Esophagus squamous epithelium (tissue), 4 donors: ENCODE data around the gene PDZRN3.

Experiments used
- POLR2A ChIP-seq, 4 donors: fragments of 450-650 bp; IDR thresholded peaks; one replicate each; pipeline ENCODE4 v1.6.1; 2017; ENCODE audit warnings: antibody characterized with exemption in 4 of 4, mild to moderate bottlenecking in 4 of 4, moderate library complexity in 3 of 4
- TF ChIP-seq, protein P1 (sequence below), 6 experiments: fragments of 450-650 bp in 4 of 6; fragments of 200-600 bp in 2 of 6; sonication (generic) in 2 of 6; IDR thresholded peaks; one replicate each; pipeline ENCODE4 v1.5.1; 2016 to 2019; ENCODE audit warnings: antibody characterized with exemption in 6 of 6, mild to moderate bottlenecking in 4 of 6, moderate library complexity in 4 of 6

GRCh38 chr3:73535137-73535536, 89.6 kb downstream of the PDZRN3 start:
- TF ChIP-seq, protein P1, sequence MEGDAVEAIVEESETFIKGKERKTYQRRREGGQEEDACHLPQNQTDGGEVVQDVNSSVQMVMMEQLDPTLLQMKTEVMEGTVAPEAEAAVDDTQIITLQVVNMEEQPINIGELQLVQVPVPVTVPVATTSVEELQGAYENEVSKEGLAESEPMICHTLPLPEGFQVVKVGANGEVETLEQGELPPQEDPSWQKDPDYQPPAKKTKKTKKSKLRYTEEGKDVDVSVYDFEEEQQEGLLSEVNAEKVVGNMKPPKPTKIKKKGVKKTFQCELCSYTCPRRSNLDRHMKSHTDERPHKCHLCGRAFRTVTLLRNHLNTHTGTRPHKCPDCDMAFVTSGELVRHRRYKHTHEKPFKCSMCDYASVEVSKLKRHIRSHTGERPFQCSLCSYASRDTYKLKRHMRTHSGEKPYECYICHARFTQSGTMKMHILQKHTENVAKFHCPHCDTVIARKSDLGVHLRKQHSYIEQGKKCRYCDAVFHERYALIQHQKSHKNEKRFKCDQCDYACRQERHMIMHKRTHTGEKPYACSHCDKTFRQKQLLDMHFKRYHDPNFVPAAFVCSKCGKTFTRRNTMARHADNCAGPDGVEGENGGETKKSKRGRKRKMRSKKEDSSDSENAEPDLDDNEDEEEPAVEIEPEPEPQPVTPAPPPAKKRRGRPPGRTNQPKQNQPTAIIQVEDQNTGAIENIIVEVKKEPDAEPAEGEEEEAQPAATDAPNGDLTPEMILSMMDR (IDR thresholded peaks at IDR 0.05) = no peak
- no peak for TF ChIP-seq POLR2A (IDR thresholded peaks at IDR 0.05)
